Measurements from ENCODE around the gene STARD6.
"Not testable (repeated sequence)": the region's sequence is repeated elsewhere in the genome, so short reads cannot be mapped to it uniquely, and the experiment has no call there.

STARD6 gene

DNA sequence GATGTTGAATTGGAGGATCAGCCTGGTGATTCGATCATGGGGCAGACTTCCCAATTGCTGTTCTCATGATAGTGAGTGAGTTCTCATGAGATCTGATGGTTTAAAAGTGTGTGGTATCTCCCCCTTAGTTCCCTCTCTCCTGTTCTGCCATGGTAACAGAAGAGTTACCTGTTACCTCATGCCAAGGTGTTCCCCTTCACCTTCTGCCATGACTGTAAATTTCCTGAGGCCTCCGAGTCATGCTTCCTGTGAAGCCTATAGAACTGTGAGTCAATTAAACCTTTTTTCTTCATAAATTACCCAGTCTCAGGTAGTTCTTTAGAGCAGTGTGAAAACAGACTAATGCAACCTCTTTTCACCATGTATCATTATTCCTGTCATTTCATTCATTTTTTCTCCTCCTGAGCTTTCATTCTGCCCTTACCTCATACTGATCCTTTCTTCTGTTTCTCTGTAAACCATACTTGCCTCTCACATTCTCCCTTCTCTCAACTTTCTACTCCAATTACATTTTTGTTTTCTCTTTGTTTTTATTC lies 22.0 kb downstream of the STARD6 start:
- DNase-seq (ENCODE audit: extremely low read depth, low read depth) = no peak
- TF ChIP-seq, protein P1, sequence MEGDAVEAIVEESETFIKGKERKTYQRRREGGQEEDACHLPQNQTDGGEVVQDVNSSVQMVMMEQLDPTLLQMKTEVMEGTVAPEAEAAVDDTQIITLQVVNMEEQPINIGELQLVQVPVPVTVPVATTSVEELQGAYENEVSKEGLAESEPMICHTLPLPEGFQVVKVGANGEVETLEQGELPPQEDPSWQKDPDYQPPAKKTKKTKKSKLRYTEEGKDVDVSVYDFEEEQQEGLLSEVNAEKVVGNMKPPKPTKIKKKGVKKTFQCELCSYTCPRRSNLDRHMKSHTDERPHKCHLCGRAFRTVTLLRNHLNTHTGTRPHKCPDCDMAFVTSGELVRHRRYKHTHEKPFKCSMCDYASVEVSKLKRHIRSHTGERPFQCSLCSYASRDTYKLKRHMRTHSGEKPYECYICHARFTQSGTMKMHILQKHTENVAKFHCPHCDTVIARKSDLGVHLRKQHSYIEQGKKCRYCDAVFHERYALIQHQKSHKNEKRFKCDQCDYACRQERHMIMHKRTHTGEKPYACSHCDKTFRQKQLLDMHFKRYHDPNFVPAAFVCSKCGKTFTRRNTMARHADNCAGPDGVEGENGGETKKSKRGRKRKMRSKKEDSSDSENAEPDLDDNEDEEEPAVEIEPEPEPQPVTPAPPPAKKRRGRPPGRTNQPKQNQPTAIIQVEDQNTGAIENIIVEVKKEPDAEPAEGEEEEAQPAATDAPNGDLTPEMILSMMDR (IDR thresholded peaks at IDR 0.05; ENCODE audit: low read depth, low read length) = no peak

DNA sequence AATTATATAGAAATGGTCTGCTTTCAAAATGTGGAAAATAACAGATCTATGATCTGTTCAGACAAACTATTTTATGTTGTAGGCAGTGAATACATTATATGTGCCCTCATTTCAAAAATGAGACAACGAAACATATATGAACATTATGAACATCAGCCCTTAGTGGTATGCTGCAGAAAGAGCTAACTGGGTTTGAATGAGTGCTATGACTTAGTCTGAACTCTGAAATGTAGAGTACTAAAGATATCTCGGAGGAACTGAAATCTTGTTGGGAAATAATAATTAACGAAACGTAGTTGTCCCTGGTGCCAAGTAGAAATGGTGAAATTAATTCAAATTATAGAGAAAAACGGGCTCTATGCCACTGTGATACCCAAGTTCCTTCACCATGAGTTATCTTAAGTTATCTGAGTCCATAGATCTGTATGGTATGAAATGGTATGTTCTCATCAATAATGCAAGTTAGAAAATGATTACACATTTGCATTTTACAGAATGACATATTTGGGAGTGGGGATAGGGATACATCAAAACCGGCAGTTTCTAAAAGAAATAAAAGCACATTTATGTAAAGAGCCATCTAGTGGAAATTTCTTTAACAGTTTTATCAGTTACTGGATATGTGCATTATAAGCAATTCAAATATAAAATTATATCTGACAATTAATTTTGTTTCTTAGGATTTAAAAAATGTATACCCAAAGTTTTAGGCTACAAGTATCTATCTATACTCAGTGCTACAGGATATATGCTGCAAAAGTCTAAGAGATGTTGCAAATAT lies 26.7 kb downstream of the STARD6 start:
- TF ChIP-seq, protein P1 (IDR thresholded peaks at IDR 0.05; ENCODE audit: low read depth, low read length) = no peak; the same call in 1 of the 2 replicates
- DNase-seq (ENCODE audit: extremely low read depth, low read depth) = no peak

DNA sequence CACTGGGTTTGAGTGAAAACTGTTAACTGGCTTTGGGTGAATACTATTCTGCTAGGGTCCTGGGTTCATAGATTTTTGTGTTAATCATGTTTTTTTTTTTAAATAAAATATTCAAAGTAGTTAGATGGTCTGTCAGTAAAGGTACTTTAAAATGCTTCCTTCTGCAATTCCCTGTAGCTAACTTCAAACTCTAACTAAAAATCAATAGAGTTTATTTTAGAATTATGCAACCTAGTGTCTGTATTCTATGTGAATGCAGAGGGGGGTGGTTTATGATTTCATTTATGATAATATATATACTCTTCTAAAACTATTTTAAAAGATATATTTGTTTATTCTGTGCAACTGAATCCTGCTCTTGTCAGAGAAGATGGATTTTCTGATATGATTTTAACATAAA lies 27.9 kb downstream of the STARD6 start:
- DNase-seq (ENCODE audit: extremely low read depth, low read depth) = no peak
- TF ChIP-seq, protein P1 (IDR thresholded peaks at IDR 0.05; ENCODE audit: low read depth, low read length) = no peak

DNA sequence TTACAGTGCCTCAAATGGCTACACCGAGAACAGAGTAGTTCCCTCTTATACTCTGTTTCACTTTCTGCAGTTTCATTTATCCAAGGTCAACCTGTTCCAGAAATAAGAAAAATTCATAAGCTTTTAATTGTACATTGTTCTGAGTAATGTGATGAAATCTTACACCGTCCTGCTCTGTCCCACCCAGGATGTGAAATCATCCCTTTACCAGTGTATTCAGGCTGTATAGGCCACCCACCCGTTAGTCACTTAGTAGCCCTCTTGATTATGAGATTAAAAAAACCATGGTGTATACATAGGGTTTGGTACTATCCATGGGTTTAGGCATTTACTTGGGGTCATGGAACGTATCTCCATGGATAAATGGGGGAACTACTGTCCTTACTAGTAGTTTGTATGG lies 29.8 kb downstream of the STARD6 start:
- TF ChIP-seq, protein P1 (IDR thresholded peaks at IDR 0.05; ENCODE audit: low read depth, low read length) = no peak
- DNase-seq (ENCODE audit: extremely low read depth, low read depth) = no peak

DNA sequence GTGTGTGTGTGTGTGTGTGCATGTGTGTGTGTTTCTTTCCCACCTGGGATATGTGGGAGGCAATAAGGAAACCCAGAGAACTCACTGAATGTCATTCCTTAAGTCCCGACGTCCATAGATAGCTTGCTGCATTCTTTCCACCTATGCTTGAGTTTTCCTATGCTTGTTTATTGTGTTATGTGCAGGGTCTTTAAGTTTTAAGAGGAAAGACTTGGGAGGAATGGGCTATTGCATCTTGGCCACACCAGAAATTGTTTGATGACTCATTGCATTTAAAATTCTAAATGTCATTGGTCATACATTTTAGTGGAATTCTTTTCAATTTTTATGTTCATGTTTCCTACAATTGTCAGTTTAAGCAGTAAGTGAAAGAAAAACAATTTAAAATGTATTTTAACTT lies 33.7 kb downstream of the STARD6 start:
- no peak for DNase-seq (ENCODE audit: extremely low read depth, low read depth)
- TF ChIP-seq, protein P1 (IDR thresholded peaks at IDR 0.05; ENCODE audit: low read depth, low read length) = no peak

DNA sequence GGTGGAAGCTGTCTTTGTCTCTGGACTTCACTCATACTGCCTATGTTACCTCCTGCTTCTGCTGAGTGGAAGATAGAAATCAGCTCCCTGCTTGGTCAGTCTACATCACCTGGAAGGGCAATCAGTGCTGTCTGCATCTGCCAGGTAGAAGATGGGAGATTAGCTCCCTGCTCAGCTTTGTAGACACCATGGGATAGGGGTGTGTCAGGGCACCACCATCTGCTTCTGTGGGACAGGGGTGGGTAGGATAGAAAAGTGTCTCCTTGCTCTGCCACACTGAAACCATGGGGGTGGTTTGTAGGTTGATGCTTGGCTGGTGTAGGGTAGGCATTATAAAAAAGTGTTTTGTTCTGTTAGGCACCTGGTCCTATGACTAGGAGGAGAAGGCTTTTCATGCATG lies 34.1 kb downstream of the STARD6 start:
- TF ChIP-seq, protein P1 (IDR thresholded peaks at IDR 0.05; ENCODE audit: low read depth, low read length) = no peak
- DNase-seq (ENCODE audit: extremely low read depth, low read depth) = no peak

DNA sequence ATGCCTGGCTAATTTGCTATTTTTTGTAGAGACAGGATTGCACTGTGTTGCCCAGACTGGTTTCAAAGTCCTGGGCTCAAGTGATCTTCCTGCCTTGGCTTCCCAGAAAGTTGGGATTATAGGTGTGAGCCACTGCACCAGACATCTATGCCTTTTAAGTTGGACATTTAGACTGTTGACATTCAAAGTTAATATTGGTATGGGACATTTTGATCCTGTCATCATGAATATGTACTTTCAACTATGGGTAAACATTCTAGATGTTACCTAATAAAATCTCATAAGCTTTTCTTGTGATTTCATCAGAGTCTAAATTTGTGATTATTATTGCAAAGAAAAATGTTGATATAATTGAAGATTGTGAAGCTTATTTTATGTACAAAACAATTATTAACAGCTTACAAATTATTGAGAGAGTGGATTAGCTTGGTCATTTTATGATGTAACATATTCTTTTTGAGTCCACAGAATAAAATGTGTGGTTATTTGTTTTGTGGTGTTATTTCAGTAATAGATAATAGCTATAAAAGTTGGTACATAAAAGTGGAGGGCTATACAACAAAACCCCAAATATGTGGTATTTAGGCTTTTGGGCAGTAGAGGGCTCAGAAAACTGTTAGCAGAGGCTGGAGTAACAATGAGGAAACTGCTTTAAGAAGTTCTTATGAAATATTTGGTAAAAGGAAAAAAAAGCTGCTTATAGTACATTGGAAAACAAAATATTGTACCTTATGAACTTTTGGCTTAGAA lies 41.4 kb downstream of the STARD6 start:
- TF ChIP-seq, protein P1 (IDR thresholded peaks at IDR 0.05; ENCODE audit: low read depth, low read length) = no peak
- no peak for DNase-seq (ENCODE audit: extremely low read depth, low read depth)

DNA sequence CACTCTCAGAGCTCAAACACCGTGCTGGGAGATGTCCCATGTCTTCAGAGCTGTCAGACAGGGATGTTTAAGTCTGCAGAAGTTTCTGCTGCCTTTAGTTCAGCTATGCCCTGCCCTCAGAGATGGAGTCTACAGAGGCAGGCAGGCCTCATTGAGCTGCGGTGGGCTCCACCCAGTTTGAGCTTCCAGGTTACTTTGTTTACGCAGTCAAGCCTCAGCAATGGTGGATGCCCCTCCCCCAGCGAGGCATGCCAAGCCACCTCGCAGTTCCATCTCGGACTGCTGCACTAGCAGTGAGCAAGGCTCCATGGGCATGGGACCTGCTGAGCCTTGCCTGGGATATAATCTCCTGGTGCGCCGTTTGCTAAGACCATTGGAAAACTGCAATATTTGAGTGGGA lies 48.1 kb downstream of the STARD6 start:
- not testable (repeated sequence) for DNase-seq (ENCODE audit: extremely low read depth, low read depth)

All from AG09319 (cell line).